Motor neuron (in vitro differentiated cells): ENCODE results near the gene ATOSA. TPM values are rescaled to one million over a fixed set of nuclear protein-coding genes. Genes with fewer than 3 reads are reported as not detected.
A peak's percentile ranks its signal among the peaks of the same experiment; 100 is the strongest.

ENCODE experiments used
- ATAC-seq, 8 experiments: fragments of 200-7000 bp; cut with Tn5 transposase; replicated peaks in 6 of 8; 2 replicates each; pipeline ENCODE4 v1.8.0; 2021; ENCODE audit warnings: mild to moderate bottlenecking in 8 of 8, moderate library complexity in 8 of 8
- H3K27ac ChIP-seq, 2 donors: fragments of 250-450 bp; sonication (Bioruptor Pico); 2 replicates each; pipeline ENCODE4 v1.9.0; 2021; ENCODE audit warnings: antibody characterized with exemption in 2 of 2, mild to moderate bottlenecking in 2 of 2, moderate library complexity in 1 of 2
- H3K4me1 ChIP-seq, 2 donors: fragments of 250-450 bp; sonication (Bioruptor Pico); replicated peaks in 1 of 2; 2 replicates each; pipeline ENCODE4 v1.6.1; 2021; ENCODE audit warnings: antibody characterized with exemption in 2 of 2, mild to moderate bottlenecking in 2 of 2, moderate library complexity in 1 of 2
- H3K4me3 ChIP-seq, 5 donors: fragments of 250-450 bp; sonication (Bioruptor Pico); 2 replicates each; pipeline ENCODE4 v1.9.0; 2021; ENCODE audit warnings: antibody characterized with exemption in 5 of 5, mild to moderate bottlenecking in 5 of 5, moderate library complexity in 4 of 5
- WGBS, 10 experiments: fragments of 450-650 bp; shearing (Covaris generic); methylation state at CpG; one replicate each; pipeline ENCODE4 v1.0.0; 2022; 5-methylcytosine and 5-hydroxymethylcytosine counted together
- in situ Hi-C, 9 experiments: fragments of 400-800 bp; cut with MboI; loops; one replicate each; pipeline ENCODE4 v1.15.0; 2021; ENCODE audit warnings: low sequenced_read_pairs in 9 of 9, low pct_unique_long_range_greater_than_20kb in 2 of 9; ENCODE audit not compliant: unreplicated experiment in 9 of 9
- total RNA-seq, 8 experiments: library from RNA; unstranded; fragments of 300-600 nt; gene quantifications; 2 replicates each; pipeline versions ENCODE4 v1.2.3 to v1.2.4, GENCODE V29; 2022

The ATOSA gene
- total RNA-seq, 8 experiments from 2014 or later: 12.6 to 52.5 (median 24.4) TPM

DNA sequence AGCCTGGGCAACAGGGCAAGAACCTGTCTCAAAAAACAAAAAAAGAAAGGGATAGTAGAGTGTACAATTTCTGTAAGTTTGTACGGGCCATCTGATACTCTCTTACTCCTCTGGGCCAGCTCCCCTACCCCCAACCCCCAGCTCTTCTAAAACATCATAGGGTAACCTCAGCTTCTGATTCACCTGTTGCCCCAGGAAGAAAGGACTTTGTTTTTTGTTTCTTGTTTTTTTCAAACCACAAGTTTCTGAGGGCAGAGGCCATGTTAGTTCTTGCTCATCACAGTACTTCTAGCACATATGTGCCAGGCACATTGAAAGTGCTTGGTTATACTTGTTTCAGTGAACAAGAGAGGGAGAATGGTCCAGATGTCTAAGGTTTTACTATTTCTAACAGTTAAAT, 20.2 kb downstream of the ATOSA start:
- Histone ChIP-seq H3K4me1 (no peaks in the 10 kb centered on the region), H3K27ac (no peak overlapping the region), H3K4me3 (no peak overlapping the region)
- 40 to 100% (median 100%) methylated on average over 1 of the region's 1 CpG; no CpG with 5 or more reads in 3 of the 10 experiments for WGBS, 10 experiments
- in situ Hi-C loops: no loop called here
- ATAC-seq: no peak

- in situ Hi-C loops: no loop called here
- Histone ChIP-seq H3K4me3 (no peak overlapping the region), H3K4me1 (no peaks in the 10 kb centered on the region), H3K27ac (no peak overlapping the region)
- 13 to 100% (median 76%) methylated on average over 1 of the region's 1 CpG; no CpG with 5 or more reads in 2 of the 10 experiments for WGBS, 10 experiments
- ATAC-seq: peak in 1 of 8 experiments; percentile 20
Measured at GRCh38 chr15:52657338-52657737, 21.9 kb downstream of the ATOSA start.

GRCh38 chr15:52656412-52656811, 22.8 kb downstream of the ATOSA start:
- no peak for ATAC-seq
- in situ Hi-C loops: no loop called here
- Histone ChIP-seq H3K4me1 (peaks cover 0 to 4% of the 10 kb centered on the region in 2 donors), H3K4me3 (no peak overlapping the region), H3K27ac (no peak overlapping the region)

DNA sequence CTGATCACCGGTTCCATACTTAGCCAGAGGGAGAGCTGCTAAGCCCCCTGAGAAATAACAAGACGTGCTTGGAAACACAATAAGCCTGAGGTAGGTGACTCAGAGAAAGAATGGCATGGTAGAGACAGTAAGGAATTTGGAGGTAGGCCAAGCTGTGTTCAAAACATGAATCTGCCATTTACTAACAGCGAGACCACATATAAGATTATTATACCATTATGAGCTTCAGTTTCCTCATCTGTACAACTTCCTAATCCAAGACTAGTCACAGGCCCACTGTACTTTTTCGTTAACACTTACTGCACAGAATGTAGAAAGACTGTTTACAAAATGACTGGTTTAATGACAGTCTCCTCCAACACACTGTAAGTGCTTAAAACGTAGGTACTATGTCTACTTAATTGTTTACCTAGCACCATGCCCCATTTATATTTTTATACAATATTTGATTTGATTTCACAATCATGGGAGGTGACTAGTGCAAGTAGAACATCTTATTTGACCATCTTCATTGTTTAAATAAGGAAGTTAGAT, 25.7 kb downstream of the ATOSA start:
- peaks cover 0 to 9% of the 10 kb centered on the region in 2 donors for H3K4me1 ChIP-seq
- in situ Hi-C loops: no loop called here
- WGBS, 10 experiments: 23 to 100% (median 87%) methylated on average over 1 to 5 of the region's 5 CpGs
- no peak overlapping the region for H3K27ac ChIP-seq
- H3K4me3 ChIP-seq: no peak overlapping the region
- peak in 1 of 8 experiments; percentile 13 for ATAC-seq

DNA sequence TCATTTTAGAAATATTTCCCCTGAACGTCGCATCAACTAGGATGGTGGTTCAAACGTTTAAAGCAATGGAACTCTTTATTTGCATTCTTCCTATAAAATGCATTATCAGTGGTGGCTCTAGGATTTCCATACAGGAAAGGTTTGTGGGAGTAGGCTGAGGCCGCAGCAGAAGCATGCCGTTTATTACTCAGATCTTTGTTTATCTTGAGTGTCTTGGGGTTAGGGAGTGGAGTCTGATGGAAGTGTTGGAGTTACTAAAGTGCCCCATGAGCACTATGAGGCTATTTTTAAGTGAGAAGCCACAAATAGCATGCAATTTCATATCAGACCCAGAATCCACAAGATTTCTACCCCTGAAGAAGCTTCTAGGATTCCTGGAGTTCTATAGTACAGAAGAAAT, 26.2 kb downstream of the ATOSA start:
- peaks cover 0 to 9% of the 10 kb centered on the region in 2 donors for H3K4me1 ChIP-seq
- H3K4me3 ChIP-seq: no peak overlapping the region
- in situ Hi-C loops: no loop called here
- peak in 1 of 8 experiments; percentile 28 for ATAC-seq
- no peak overlapping the region for H3K27ac ChIP-seq
- 0 to 80% (median 57%) methylated on average over 1 to 5 of the region's 5 CpGs for WGBS, 10 experiments

DNA sequence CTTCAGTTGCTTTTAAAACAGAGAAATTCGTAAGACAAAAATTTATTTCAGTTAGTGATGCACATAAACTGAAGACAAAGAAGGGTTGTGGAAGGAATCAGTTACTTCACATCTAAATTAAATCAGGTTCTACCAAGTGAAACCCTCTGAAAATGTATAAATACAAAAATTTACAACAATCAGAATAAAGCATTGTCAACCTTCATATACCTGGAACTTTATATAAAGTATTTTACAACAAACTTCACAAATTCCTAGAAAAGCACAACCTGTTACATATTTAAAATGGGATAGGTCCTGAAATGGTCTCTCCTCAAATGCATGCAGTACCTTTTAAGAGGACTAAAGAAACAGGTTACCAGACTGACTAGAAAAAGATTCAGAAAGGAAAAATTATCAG, 26.9 kb downstream of the ATOSA start:
- in situ Hi-C loops: no loop called here
- WGBS, 10 experiments: 10 to 100% (median 63%) methylated on average over 1 of the region's 1 CpG; no CpG with 5 or more reads in 2 of the 10 experiments
- no peak overlapping the region for H3K27ac ChIP-seq
- peak in 2 of 8 experiments; percentile 12 to 32 for ATAC-seq
- peaks cover 0 to 9% of the 10 kb centered on the region in 2 donors for H3K4me1 ChIP-seq
- H3K4me3 ChIP-seq: no peak overlapping the region

- Histone ChIP-seq H3K4me3 (peak overlapping the region; percentile 12 to 33 (median 21)), H3K4me1 (peaks cover 0 to 9% of the 10 kb centered on the region in 2 donors), H3K27ac (no peak overlapping the region)
- in situ Hi-C loops: no loop called here
- ATAC-seq: peak; percentile 86 to 100 (median 99)
- WGBS, 10 experiments: 0 to 57% (median 13%) methylated on average over 1 to 8 of the region's 8 CpGs; no CpG with 5 or more reads in 2 of the 10 experiments
Measured at GRCh38 chr15:52651868-52652267, 27.3 kb downstream of the ATOSA start.

DNA sequence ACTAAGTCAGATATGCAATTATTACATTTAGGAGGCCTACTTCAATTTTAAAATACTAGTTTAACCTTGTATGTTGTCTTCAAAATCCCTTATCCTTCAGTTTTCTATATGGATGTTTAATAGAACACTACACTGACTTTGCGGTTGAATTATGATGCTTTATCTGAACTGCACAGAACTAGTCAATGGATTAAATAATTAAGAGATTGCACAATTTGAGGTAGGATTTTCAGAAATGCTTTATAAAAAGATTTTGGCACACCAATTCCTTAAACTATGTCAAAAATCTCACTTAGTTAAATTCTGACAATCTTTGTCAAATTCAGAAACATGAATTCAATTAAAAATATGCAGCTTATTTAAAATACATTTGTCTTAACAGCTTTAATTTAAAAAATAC, 28.1 kb downstream of the ATOSA start:
- no peak overlapping the region for H3K27ac ChIP-seq
- in situ Hi-C loops: no loop called here
- 67 to 100% (median 100%) methylated on average over 1 of the region's 1 CpG; no CpG with 5 or more reads in 2 of the 10 experiments for WGBS, 10 experiments
- no peak for ATAC-seq
- H3K4me3 ChIP-seq: peak overlapping the region in 2 of 5 donors; percentile 22 to 33
- peaks cover 0 to 9% of the 10 kb centered on the region in 2 donors for H3K4me1 ChIP-seq

GRCh38 chr15:52649686-52650085, 29.5 kb downstream of the ATOSA start:
- no peak overlapping the region for H3K4me3 ChIP-seq
- no peak for ATAC-seq
- in situ Hi-C loops: loop anchor here in 1 of 9 experiments (25.0 kb wide), 1 partner anchor 88 kb away; no protein-coding TSS in a partner anchor
- H3K4me1 ChIP-seq: peaks cover 0 to 9% of the 10 kb centered on the region in 2 donors
- no peak overlapping the region for H3K27ac ChIP-seq

- 94 to 100% (median 100%) methylated on average over 1 to 2 of the region's 2 CpGs; no CpG with 5 or more reads in 4 of the 10 experiments for WGBS, 10 experiments
- Histone ChIP-seq H3K27ac (no peak overlapping the region), H3K4me3 (no peak overlapping the region), H3K4me1 (peaks cover 0 to under 1% of the 10 kb centered on the region in 2 donors)
- no peak for ATAC-seq
- in situ Hi-C loops: loop anchor here in 1 of 9 experiments (25.0 kb wide), 1 partner anchor 91 kb away; no protein-coding TSS in a partner anchor
Measured at GRCh38 chr15:52645916-52646315, 33.3 kb downstream of the ATOSA start.

DNA sequence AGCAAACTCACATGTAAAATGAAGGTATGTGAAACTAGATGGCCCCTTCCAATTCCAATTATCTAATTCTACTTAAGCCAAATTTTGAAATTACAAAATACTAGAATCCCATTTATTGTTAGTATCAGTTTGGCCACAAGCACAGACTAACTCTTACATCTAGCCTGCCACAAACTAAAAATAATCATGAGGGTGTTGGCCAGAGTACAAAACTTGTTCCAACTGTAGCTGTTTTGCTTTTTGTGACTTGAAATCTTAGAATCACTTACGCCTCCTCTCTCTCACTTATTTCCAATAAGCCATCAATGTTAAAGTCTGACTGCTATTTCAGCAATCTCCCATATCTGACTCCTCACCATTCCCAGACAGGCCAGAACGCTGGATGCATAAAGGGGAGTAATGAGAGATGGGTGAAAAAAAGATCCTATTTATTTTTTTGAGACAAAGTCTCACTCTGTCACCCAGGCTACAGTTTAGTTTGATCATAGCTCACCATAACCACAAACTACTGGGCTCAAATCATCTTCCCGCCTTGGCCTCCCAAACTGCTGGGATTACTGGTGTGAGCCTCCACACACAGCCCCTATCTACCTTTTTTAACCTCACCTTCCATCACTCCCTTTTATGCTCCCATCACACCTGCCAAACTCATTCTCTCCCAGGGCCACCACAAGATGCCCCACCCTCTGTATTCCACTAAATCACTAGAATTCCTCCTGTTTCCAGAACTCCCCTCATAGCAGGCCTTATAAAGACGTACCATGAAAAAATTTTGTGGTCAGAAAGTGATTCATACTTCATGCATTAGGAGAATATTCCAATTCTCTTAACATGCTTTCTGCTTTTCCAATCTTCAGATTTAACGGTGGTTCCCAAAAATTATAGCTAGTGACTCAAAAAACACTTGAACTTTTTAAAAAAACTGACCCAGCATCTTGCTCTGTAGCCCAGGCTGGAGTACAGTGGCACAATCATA, 36.5 kb downstream of the ATOSA start:
- no peak overlapping the region for H3K27ac ChIP-seq
- H3K4me3 ChIP-seq: no peak overlapping the region
- in situ Hi-C loops: loop anchor here in 1 of 9 experiments (25.0 kb wide), 1 partner anchor 95 kb away; no protein-coding TSS in a partner anchor
- ATAC-seq: peak in 2 of 8 experiments; percentile 68 to 69
- H3K4me1 ChIP-seq: no peaks in the 10 kb centered on the region
- 0 to 100% (median 90%) methylated on average over 1 to 5 of the region's 5 CpGs; no CpG with 5 or more reads in 1 of the 10 experiments for WGBS, 10 experiments

DNA sequence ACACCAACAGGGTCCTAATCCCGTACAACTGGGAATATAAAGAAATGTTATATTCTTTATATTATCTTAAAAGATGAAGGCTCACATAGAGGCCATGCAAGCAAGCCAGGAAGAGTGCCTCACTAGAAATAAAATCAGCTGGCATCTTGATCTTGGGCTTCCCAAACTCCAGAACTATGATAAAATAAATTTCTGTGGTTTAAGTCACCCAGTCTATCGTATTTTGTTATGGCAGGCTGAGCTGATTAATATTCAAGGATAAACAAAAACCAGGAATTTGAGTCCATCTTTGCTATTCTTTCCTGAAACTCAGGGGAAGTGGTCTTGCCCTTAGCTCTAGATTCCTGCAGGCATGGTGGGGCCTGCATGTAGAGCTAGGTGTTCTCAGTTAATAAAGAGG, 42.7 kb downstream of the ATOSA start:
- ATAC-seq: no peak
- WGBS, 10 experiments: 60 to 100% (median 80%) methylated on average over 1 to 2 of the region's 2 CpGs; no CpG with 5 or more reads in 3 of the 10 experiments

DNA sequence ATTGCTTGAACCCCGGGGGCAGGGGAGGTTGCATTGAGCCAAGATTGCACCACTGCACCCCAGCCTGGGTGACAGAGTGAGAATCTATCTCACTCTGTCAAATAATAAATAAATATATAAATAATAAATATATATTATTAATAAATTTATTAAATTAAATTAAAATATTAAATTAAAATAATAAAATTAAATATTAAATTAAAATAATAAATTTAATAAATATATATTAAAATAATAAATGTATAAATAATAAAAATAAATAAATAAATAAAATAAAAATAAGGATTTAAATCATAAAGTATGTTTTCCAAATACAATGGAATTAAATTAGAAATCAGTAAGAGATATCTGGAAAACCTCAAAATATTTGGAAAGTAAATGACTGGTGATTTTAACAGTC, 43.3 kb downstream of the ATOSA start:
- in situ Hi-C loops: loop anchor here in 1 of 9 experiments (25.0 kb wide), 1 partner anchor 101 kb away; no protein-coding TSS in a partner anchor
- Histone ChIP-seq H3K4me3 (no peak overlapping the region), H3K4me1 (no peaks in the 10 kb centered on the region), H3K27ac (no peak overlapping the region)
- 89 to 100% (median 94%) methylated on average over 1 of the region's 1 CpG; no CpG with 5 or more reads in 6 of the 10 experiments for WGBS, 10 experiments
- no peak for ATAC-seq

More for the DNA sequence above, 42.7 kb downstream of the ATOSA start:
- in situ Hi-C loops: loop anchor here in 1 of 9 experiments (25.0 kb wide), 1 partner anchor 101 kb away; no protein-coding TSS in a partner anchor
- Histone ChIP-seq H3K27ac (no peak overlapping the region), H3K4me3 (no peak overlapping the region), H3K4me1 (no peaks in the 10 kb centered on the region)
